OCI-LY7 (cell line): Measurements from ENCODE around the gene PSMD13. TPM values are rescaled to one million over a fixed set of nuclear protein-coding genes. Genes with fewer than 3 reads are reported as not detected.

Experiments used
- BruUV-seq: library from RNA; stranded (reverse); fragments of 400-500 nt; replicated peaks from 2 replicates; lab custom pipeline; 2021; lab: Mats Ljungman, UMichigan
- CTCF ChIA-PET: fragments of 300-600 bp; sonication (Branson Sonifier 250); formaldehyde crosslinking; loops from one replicate; lab custom pipeline; 2022; ENCODE audit warnings: antibody characterized with exemption; ENCODE audit not compliant: unreplicated experiment; lab: Charles Lee
- POLR2A ChIA-PET: fragments of 300-600 bp; sonication (Branson Sonifier 250); formaldehyde crosslinking; loops from one replicate; lab custom pipeline; 2022; ENCODE audit warnings: antibody characterized with exemption; lab: Charles Lee
- DNase-seq: peaks from one replicate; pipeline ENCODE4 v3.0.0-alpha.2; 2015; ENCODE audit warnings: low spot score
- H2AFZ ChIP-seq: fragments of 200-600 bp; sonication (generic), shearing (Covaris generic); 2 replicates; pipeline ENCODE4 v1.6.1; 2014; ENCODE audit warnings: mild to moderate bottlenecking, antibody characterized with exemption, low read length, moderate library complexity
- H3K27ac ChIP-seq: fragments of 200-600 bp; sonication (generic); 2 replicates; pipeline ENCODE4 v1.5.1; 2014; ENCODE audit warnings: mixed run types, low read depth, mild to moderate bottlenecking, moderate library complexity, low read length, inconsistent platforms; ENCODE audit not compliant: poor library complexity, severe bottlenecking
- H3K36me3 ChIP-seq: fragments of 200-600 bp; sonication (generic); 2 replicates; pipeline ENCODE4 v1.6.1; 2014; ENCODE audit warnings: mild to moderate bottlenecking, antibody characterized with exemption, low read length, moderate library complexity, mixed read lengths; ENCODE audit not compliant: insufficient read depth
- H3K4me1 ChIP-seq: fragments of 200-600 bp; sonication (generic); 2 replicates; pipeline ENCODE4 v1.5.1; 2014; ENCODE audit warnings: mild to moderate bottlenecking, low read length; ENCODE audit not compliant: insufficient read depth, poor library complexity, severe bottlenecking
- H3K4me2 ChIP-seq: fragments of 200-600 bp; sonication (generic); 2 replicates; pipeline ENCODE4 v1.6.1; 2014; ENCODE audit warnings: mild to moderate bottlenecking, low read length
- H3K4me3 ChIP-seq: fragments of 200-600 bp; sonication (generic); 2 replicates; pipeline ENCODE4 v1.5.1; 2014; ENCODE audit warnings: mild to moderate bottlenecking, low read depth, low read length; ENCODE audit not compliant: poor library complexity, severe bottlenecking
- H3K79me2 ChIP-seq: fragments of 200-600 bp; sonication (generic); 2 replicates; pipeline ENCODE4 v1.6.1; 2016; ENCODE audit warnings: low read depth, mild to moderate bottlenecking, low read length, moderate library complexity, mixed read lengths; ENCODE audit not compliant: insufficient read depth
- H3K9me2 ChIP-seq: fragments of 200-600 bp; sonication (generic); 2 replicates; pipeline ENCODE4 v1.6.1; 2016; ENCODE audit warnings: mild to moderate bottlenecking, low read length, mixed read lengths; ENCODE audit not compliant: insufficient read depth
- H3K9me3 ChIP-seq: fragments of 200-600 bp; sonication (generic); 2 replicates; pipeline ENCODE4 v1.6.1; 2014; ENCODE audit warnings: mild to moderate bottlenecking, mixed run types, low read length, mixed read lengths
- H4K20me1 ChIP-seq: fragments of 200-600 bp; sonication (generic); 2 replicates; pipeline ENCODE4 v1.6.1; 2014; ENCODE audit warnings: mild to moderate bottlenecking, antibody characterized with exemption, low read length, moderate library complexity, mixed read lengths; ENCODE audit not compliant: insufficient read depth
- EZH2phosphoT487 ChIP-seq: fragments of 200-600 bp; sonication (generic); IDR thresholded peaks from 2 replicates; pipeline ENCODE4 v1.6.1; 2018; ENCODE audit warnings: low read depth, borderline replicate concordance, mild to moderate bottlenecking, mixed run types, antibody characterized with exemption, low read length, moderate library complexity, mixed read lengths
- intact Hi-C: fragments of 100-400 bp; cut with micrococcal nuclease; formaldehyde crosslinking; loops from one replicate; pipeline ENCODE4 v1.10.0; 2022; ENCODE audit not compliant: unreplicated experiment
- total RNA-seq, 2 experiments: library from RNA; depleted of rRNA in 1 of 2; stranded (reverse); fragments of >200 nt in 1 of 2; shearing (Covaris generic) in 1 of 2; gene quantifications; 2 replicates each; pipeline ENCODE4 v1.2.3, GENCODE V29; 2014 to 2022
- TF ChIP-seq, protein P1 (sequence below): fragments of 200-600 bp; sonication (generic); conservative IDR thresholded peaks from 2 replicates; pipeline ENCODE4 v1.5.1; 2014; ENCODE audit warnings: mild to moderate bottlenecking, antibody characterized with exemption, low read length, moderate library complexity, mixed read lengths

The PSMD13 gene
- total RNA-seq, 2 experiments from 2014 or later = 146 to 154 TPM

DNA sequence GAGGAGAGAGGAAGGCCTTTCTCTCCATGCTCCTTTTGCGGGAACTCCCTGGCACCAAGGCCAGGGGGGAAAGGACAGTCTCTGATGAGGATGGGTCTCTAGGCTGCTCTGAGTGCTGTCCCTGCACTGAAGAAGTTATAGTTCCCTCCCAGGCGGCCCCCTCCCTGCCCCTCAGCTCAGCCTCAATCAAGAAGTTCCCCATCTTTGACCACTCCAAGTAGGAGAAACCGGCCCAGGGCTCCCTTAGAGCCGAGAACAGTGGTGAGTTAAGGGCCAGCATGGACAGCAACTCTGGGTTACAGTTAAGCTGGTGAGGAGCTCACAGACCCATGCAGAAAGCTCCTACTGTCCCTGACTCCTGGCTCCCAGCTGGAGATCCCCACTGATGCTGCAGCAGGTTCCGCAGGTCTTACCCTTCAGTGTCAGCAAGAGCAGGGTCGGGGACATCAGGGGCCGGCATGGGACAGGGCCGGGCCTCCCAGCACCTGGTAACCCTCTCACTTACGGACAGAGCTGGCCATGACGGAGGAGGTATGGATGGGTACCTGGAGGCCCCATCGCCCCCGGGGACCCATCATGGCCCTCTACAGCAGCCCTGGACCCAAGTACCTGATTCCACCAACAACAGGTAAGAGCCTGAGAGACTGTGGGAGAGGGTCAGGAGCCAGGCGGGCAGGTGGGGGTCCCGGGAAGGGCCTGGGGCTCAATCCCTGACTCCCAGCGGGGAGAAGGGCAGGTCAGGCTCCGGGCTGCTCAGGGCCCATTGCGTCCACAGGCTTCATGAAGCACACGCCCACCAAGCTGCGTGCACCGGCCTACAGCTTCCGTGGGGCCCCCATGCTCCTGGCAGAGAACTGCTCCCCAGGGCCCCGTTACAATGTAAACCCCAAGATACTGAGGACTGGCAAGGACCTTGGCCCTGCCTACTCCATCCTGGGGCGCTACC lies 39.7 kb upstream of the PSMD13 start:
- H3K79me2 ChIP-seq = no peaks in the 10 kb centered on the region
- BruUV-seq = no TSS peak
- intact Hi-C loops = no loop called here

DNA sequence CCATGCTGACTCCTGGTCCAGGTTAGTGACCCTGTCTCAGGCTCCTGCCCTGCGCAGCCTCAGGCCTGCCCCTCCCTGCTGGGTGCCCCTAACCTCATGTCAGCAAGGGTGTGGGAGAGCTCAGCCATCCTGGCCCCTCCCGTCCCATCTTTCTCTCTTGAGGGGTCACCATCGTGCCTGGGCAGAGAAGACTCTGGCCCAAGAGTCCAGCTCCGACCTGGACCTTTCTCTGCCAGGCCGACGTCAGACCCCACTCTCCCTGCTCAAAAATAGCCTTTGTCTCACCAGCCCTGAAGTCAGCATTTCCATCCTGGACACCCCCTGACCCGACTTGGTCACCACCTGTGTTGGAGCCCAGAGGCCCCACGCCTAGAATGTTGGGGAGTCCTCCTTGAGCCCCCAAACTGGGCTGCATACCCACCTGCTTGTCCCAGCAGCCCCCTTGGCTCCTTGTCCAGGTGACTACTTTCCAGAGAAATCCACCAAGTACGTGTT lies 39.0 kb upstream of the PSMD13 start:
- ChIA-PET CTCF (no interaction called here), POLR2A (no interaction called here)
- no peak overlapping the region for H3K4me2 ChIP-seq
- no peaks in the 10 kb centered on the region for H3K9me3 ChIP-seq
- no peak overlapping the region for H3K4me3 ChIP-seq
- H3K79me2 ChIP-seq = no peaks in the 10 kb centered on the region
- no peak for DNase-seq
- H3K4me1 ChIP-seq = no peaks in the 10 kb centered on the region
- no TSS peak for BruUV-seq
- H4K20me1 ChIP-seq = no peaks in the 10 kb centered on the region
- H3K36me3 ChIP-seq = no peaks in the 10 kb centered on the region
- no peak overlapping the region for H3K27ac ChIP-seq
- no peaks in the 10 kb centered on the region for H3K9me2 ChIP-seq
- TF ChIP-seq, protein P1, sequence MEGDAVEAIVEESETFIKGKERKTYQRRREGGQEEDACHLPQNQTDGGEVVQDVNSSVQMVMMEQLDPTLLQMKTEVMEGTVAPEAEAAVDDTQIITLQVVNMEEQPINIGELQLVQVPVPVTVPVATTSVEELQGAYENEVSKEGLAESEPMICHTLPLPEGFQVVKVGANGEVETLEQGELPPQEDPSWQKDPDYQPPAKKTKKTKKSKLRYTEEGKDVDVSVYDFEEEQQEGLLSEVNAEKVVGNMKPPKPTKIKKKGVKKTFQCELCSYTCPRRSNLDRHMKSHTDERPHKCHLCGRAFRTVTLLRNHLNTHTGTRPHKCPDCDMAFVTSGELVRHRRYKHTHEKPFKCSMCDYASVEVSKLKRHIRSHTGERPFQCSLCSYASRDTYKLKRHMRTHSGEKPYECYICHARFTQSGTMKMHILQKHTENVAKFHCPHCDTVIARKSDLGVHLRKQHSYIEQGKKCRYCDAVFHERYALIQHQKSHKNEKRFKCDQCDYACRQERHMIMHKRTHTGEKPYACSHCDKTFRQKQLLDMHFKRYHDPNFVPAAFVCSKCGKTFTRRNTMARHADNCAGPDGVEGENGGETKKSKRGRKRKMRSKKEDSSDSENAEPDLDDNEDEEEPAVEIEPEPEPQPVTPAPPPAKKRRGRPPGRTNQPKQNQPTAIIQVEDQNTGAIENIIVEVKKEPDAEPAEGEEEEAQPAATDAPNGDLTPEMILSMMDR = no peak
- TF ChIP-seq EZH2phosphoT487 = no peak
- intact Hi-C loops = no loop called here
- no peak overlapping the region for H2AFZ ChIP-seq

More for the DNA sequence above, 39.7 kb upstream of the PSMD13 start:
- CTCF ChIA-PET = no interaction called here
- no peak for TF ChIP-seq EZH2phosphoT487
- TF ChIP-seq, protein P1 = no peak
- Histone ChIP-seq H3K9me3 (no peaks in the 10 kb centered on the region), H3K4me2 (no peak overlapping the region), H3K9me2 (no peaks in the 10 kb centered on the region), H3K4me1 (no peaks in the 10 kb centered on the region), H2AFZ (no peak overlapping the region), H3K36me3 (no peaks in the 10 kb centered on the region), H3K27ac (no peak overlapping the region), H4K20me1 (no peaks in the 10 kb centered on the region), H3K4me3 (no peak overlapping the region)
- POLR2A ChIA-PET = no interaction called here
- no peak for DNase-seq
